HG03342 (cell line): ENCODE data around the gene EML5.

Experiments used
- ATAC-seq: cut with Tn5 transposase; IDR thresholded peaks from one replicate; pipeline ENCODE4 v1.9.1; 2021; ENCODE audit warnings: mild to moderate bottlenecking, moderate library complexity; ENCODE audit not compliant: unreplicated experiment

The EML5 gene

GRCh38 chr14:88568196-88568595 lies 224.6 kb downstream of the EML5 start:
- ATAC-seq: no peak

GRCh38 chr14:88565427-88565826 lies 227.3 kb downstream of the EML5 start:
- no peak for ATAC-seq

GRCh38 chr14:88563845-88564244 lies 228.9 kb downstream of the EML5 start:
- no peak for ATAC-seq

GRCh38 chr14:88562831-88563686 lies 229.7 kb downstream of the EML5 start, which contains the start of gene ZC3H14:
TSS of gene ZC3H14 (plus strand) at chr14:88563037. CDS start at chr14:88563134, 97 bp downstream.
- peak; percentile 93 for ATAC-seq

- no peak for ATAC-seq
These were observed 230.3 kb downstream of the EML5 start for GRCh38 chr14:88562532-88562830.
